ENCODE data around the gene RTL10.

DNA sequence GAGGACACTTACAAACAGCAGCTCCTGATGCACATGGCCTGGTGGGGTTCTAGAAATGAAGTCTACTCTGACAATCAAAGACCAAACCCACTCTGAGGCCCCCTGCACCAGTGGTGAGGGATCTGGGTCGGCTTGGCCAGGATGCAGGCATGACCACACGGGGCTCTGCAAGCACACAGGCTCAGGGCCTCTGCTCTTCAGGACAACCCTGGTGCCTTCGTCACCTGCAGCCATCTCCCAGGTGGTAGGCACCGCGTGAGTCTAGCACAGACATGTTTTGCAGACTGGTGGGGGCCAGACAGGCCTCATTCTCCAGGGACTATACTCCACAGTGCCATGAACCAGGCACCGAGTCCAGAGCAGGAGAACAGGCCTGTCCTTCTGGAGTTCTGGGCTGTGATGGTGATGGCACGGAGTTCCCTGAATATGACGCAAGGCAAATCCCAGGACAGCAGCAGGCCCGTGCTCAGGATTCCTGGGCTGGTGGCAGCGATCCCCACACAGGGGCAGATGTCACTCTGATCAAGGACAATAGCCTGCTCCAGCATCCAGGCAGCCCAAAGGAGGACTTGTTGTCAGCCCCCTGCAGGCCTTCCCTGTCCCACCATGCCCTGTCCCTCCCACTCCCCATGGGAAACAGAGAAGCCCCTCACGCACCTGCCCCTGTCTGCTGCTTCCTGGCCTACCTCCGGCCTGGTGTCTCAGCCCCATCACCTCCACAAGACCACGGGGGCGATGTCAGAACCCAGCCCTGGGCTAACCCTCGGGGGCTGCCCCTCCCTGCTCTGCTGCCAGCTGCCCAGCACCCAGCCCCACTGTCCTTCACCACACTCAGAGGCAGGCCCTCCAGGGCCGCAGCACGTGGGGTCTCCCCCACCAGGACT lies 36.1 kb downstream of the RTL10 start:
- TF ChIP-seq SUZ12 (IDR thresholded peaks at IDR 0.05; ENCODE audit: low read length), result no peak
- no peak for TF ChIP-seq ASH2L (IDR thresholded peaks at IDR 0.05; ENCODE audit: low read length)
- TF ChIP-seq, protein P1, sequence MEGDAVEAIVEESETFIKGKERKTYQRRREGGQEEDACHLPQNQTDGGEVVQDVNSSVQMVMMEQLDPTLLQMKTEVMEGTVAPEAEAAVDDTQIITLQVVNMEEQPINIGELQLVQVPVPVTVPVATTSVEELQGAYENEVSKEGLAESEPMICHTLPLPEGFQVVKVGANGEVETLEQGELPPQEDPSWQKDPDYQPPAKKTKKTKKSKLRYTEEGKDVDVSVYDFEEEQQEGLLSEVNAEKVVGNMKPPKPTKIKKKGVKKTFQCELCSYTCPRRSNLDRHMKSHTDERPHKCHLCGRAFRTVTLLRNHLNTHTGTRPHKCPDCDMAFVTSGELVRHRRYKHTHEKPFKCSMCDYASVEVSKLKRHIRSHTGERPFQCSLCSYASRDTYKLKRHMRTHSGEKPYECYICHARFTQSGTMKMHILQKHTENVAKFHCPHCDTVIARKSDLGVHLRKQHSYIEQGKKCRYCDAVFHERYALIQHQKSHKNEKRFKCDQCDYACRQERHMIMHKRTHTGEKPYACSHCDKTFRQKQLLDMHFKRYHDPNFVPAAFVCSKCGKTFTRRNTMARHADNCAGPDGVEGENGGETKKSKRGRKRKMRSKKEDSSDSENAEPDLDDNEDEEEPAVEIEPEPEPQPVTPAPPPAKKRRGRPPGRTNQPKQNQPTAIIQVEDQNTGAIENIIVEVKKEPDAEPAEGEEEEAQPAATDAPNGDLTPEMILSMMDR (IDR thresholded peaks at IDR 0.05; ENCODE audit: control extremely low read depth in 1 of 3, insufficient read depth in 1 of 3, low read depth in 1 of 3, low read length in 3 of 3), result no peak
- no peak for TF ChIP-seq EGR1 (IDR thresholded peaks at IDR 0.05; ENCODE audit: borderline replicate concordance, low read depth, low read length)
- TF ChIP-seq EZH2 (IDR thresholded peaks at IDR 0.05; ENCODE audit: low read depth, low read length, severe bottlenecking), result no peak
- no peak for TF ChIP-seq GABPA (IDR thresholded peaks at IDR 0.05; ENCODE audit: borderline replicate concordance, insufficient read depth, low read length)
- TF ChIP-seq, protein P2, sequence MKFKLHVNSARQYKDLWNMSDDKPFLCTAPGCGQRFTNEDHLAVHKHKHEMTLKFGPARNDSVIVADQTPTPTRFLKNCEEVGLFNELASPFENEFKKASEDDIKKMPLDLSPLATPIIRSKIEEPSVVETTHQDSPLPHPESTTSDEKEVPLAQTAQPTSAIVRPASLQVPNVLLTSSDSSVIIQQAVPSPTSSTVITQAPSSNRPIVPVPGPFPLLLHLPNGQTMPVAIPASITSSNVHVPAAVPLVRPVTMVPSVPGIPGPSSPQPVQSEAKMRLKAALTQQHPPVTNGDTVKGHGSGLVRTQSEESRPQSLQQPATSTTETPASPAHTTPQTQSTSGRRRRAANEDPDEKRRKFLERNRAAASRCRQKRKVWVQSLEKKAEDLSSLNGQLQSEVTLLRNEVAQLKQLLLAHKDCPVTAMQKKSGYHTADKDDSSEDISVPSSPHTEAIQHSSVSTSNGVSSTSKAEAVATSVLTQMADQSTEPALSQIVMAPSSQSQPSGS (IDR thresholded peaks at IDR 0.05; ENCODE audit: low read length), result no peak
- TF ChIP-seq, protein P3, sequence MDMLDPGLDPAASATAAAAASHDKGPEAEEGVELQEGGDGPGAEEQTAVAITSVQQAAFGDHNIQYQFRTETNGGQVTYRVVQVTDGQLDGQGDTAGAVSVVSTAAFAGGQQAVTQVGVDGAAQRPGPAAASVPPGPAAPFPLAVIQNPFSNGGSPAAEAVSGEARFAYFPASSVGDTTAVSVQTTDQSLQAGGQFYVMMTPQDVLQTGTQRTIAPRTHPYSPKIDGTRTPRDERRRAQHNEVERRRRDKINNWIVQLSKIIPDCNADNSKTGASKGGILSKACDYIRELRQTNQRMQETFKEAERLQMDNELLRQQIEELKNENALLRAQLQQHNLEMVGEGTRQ (IDR thresholded peaks at IDR 0.05; ENCODE audit: low read length), result no peak
- TF ChIP-seq RBBP5 (IDR thresholded peaks at IDR 0.05; ENCODE audit: borderline replicate concordance, low read depth, low read length), result no peak
- TF ChIP-seq YY1 (IDR thresholded peaks at IDR 0.05; ENCODE audit: low read depth, low read length), result no peak
- no peak for TF ChIP-seq CEBPB (IDR thresholded peaks at IDR 0.05; ENCODE audit: low read depth, low read length)
- TF ChIP-seq POLR2A (IDR thresholded peaks at IDR 0.05; ENCODE audit: control extremely low read depth in 1 of 2, low read depth in 2 of 2, low read length in 2 of 2), result no peak
- TF ChIP-seq RNF2 (IDR thresholded peaks at IDR 0.05; ENCODE audit: borderline replicate concordance, low read depth, low read length, missing control alignments, poor library complexity, severe bottlenecking), result no peak
